ENCODE measurements around the gene BRINP2.

Gene BRINP2

GRCh38 chr1:177302357-177303044 is 131.7 kb downstream of the BRINP2 start:
- no peak for ATAC-seq
- TF ChIP-seq ZNF70 (CRISPR knock-in tag; IDR thresholded peaks at IDR 0.05): no peak
- TF ChIP-seq OSR1 (CRISPR knock-in tag; IDR thresholded peaks at IDR 0.05): no peak
- TF ChIP-seq PPARA (CRISPR knock-in tag; IDR thresholded peaks at IDR 0.05; ENCODE audit: borderline replicate concordance): no peak
- TF ChIP-seq ISL1 (CRISPR knock-in tag; IDR thresholded peaks at IDR 0.05): no peak
- no peak for TF ChIP-seq ZNF8 (CRISPR knock-in tag; IDR thresholded peaks at IDR 0.05)
- TF ChIP-seq TSHZ2 (CRISPR knock-in tag; IDR thresholded peaks at IDR 0.05): no peak
- TF ChIP-seq RARB (CRISPR knock-in tag; IDR thresholded peaks at IDR 0.05): no peak
- TF ChIP-seq GLIS3 (CRISPR knock-in tag; IDR thresholded peaks at IDR 0.05): no peak
- TF ChIP-seq ZC3H10 (CRISPR knock-in tag; IDR thresholded peaks at IDR 0.05): no peak
- no peak for TF ChIP-seq CREB5 (CRISPR knock-in tag; IDR thresholded peaks at IDR 0.05; ENCODE audit: low read depth)
- TF ChIP-seq ZFP3 (CRISPR knock-in tag; IDR thresholded peaks at IDR 0.05): no peak
- no peak for TF ChIP-seq ZFP30 (CRISPR knock-in tag; IDR thresholded peaks at IDR 0.05)
- TF ChIP-seq BACH2 (CRISPR knock-in tag; IDR thresholded peaks at IDR 0.05; ENCODE audit: borderline replicate concordance): no peak
- TF ChIP-seq CSRNP3 (CRISPR knock-in tag; IDR thresholded peaks at IDR 0.05): no peak
- TF ChIP-seq TCF4 (CRISPR knock-in tag; IDR thresholded peaks at IDR 0.05; ENCODE audit: borderline replicate concordance): no peak
- TF ChIP-seq TOX (CRISPR knock-in tag; IDR thresholded peaks at IDR 0.05; ENCODE audit: borderline replicate concordance): no peak
- TF ChIP-seq PATZ1 (CRISPR knock-in tag; IDR thresholded peaks at IDR 0.05; ENCODE audit: borderline replicate concordance): no peak
- no peak for TF ChIP-seq POU6F1 (CRISPR knock-in tag; IDR thresholded peaks at IDR 0.05; ENCODE audit: borderline replicate concordance, low read depth)

GRCh38 chr1:177305040-177306018 is 134.6 kb downstream of the BRINP2 start:
- ATAC-seq: no peak
- TF ChIP-seq TOX (CRISPR knock-in tag; IDR thresholded peaks at IDR 0.05; ENCODE audit: borderline replicate concordance): no peak
- no peak for TF ChIP-seq BACH2 (CRISPR knock-in tag; IDR thresholded peaks at IDR 0.05; ENCODE audit: borderline replicate concordance)
- no peak for TF ChIP-seq PATZ1 (CRISPR knock-in tag; IDR thresholded peaks at IDR 0.05; ENCODE audit: borderline replicate concordance)
- no peak for TF ChIP-seq ARNTL (CRISPR knock-in tag; IDR thresholded peaks at IDR 0.05; ENCODE audit: borderline replicate concordance, low read depth)
- no peak for TF ChIP-seq ISL1 (CRISPR knock-in tag; IDR thresholded peaks at IDR 0.05)
- no peak for TF ChIP-seq GLIS3 (CRISPR knock-in tag; IDR thresholded peaks at IDR 0.05)
- TF ChIP-seq ZFP30 (CRISPR knock-in tag; IDR thresholded peaks at IDR 0.05): no peak
- no peak for TF ChIP-seq CREB5 (CRISPR knock-in tag; IDR thresholded peaks at IDR 0.05; ENCODE audit: low read depth)
- no peak for TF ChIP-seq CSDC2 (CRISPR knock-in tag; IDR thresholded peaks at IDR 0.05)
- no peak for TF ChIP-seq OSR1 (CRISPR knock-in tag; IDR thresholded peaks at IDR 0.05)
- TF ChIP-seq ZC3H10 (CRISPR knock-in tag; IDR thresholded peaks at IDR 0.05): no peak
- no peak for TF ChIP-seq TSHZ2 (CRISPR knock-in tag; IDR thresholded peaks at IDR 0.05)
